ENCODE data around the gene PHF14. TPM values are rescaled to one million over a fixed set of nuclear protein-coding genes. Genes with fewer than 3 reads are reported as not detected.
A peak's percentile ranks its signal among the peaks of the same experiment; 100 is the strongest.

PHF14 gene
- total RNA-seq, 1 donor: 27.7 TPM

- no peak for DNase-seq (ENCODE audit: low read depth in 2 of 3, low spot score in 2 of 3)
Measured at GRCh38 chr7:11203224-11203623, 229.6 kb downstream of the PHF14 start.

DNA sequence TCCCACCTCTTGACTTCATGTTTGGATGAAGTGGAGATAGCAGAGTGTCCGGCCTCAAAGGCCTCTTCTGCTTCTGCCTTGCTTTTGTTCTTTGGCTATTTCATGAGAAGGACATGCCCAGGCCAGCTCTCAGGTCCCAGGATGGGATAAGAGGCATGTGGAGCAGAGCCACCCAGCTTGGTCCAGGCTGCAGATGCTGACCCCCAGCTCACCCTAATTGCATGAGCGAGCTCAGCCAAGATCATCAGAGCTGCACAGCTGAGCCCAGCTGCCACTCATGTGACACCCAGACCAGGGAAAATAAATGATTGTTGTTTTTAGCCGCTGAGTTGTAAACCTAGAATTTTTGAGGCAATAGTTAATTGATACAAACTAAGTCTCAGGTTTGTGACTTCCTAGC lies 230.0 kb downstream of the PHF14 start:
- no peak for DNase-seq (ENCODE audit: low read depth in 2 of 3, low spot score in 2 of 3)

DNA sequence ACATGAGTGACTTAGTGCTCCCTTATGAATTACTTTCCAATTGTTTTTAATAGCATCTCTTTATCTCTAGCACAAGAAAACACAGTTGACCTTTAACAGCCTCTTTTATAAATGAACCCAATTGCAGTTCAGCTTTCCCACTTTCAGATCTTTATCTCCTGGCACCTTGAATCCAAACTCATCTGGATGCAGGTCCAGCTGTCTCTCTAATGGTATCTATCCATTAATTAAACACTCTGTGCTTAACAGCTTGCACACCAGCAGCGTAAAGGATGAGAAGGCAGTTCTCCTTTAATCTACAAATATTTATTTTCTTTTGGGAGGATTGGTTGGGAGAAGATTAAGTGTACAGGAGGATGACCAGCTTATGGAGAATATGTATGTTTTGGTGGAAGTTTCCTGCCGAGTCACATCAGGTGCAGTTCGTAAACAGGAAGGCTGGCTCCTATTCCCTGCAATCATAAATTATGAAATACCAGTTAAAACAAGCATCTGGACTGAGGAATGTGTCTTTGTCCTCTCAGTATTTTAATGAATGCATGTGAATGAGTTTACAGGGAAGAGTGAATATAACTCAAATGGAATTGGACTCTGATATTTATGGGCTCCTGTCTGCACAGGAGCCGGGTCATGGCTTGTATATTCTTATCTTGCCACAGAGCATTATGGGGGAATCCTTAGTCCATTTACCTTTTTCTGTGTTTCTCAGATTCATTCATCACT lies 232.7 kb downstream of the PHF14 start:
- no peak for DNase-seq (ENCODE audit: low read depth in 2 of 3, low spot score in 2 of 3)

DNA sequence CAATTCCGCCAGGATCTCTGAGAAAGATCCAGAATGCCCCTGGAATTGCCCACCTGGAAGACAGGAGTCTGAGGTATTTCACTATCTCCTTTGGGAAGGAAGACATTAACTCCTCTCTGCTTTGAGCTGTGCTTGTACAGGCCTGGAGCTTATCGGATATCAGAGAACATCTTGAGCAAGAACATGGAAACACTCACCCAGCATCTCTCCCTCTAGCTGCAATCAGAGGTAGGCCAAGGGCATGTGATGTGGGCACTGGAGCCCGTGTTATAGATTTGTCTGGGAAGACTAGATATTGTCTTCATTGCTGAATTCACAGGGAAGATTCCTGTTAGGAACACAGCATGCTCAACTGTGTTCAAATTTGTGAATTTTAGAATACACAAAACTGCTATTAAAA lies 233.9 kb downstream of the PHF14 start:
- no peak for DNase-seq (ENCODE audit: low read depth in 2 of 3, low spot score in 2 of 3)

GRCh38 chr7:11208883-11209465 lies 235.3 kb downstream of the PHF14 start:
- DNase-seq (ENCODE audit: low read depth in 2 of 3, low spot score in 2 of 3): no peak

DNA sequence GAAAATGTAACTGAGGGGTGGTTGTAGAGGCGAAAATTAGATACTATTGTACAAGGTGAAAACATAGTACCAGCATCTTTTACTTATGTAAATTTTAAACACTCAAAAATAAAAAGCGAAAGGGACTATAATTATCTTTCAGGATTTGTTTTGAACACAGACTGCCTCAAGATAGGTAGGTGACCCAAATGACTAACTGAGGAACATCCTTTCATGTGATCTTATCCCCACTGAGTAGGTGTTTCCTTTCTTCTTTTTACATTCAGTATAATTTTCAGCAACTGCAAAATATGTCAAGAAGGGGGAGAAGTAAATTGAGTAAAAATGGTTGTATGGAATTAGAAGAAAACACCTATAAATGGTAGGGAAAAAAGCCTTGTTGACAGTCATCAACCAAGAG lies 236.7 kb downstream of the PHF14 start:
- no peak for DNase-seq (ENCODE audit: low read depth in 2 of 3, low spot score in 2 of 3)

DNA sequence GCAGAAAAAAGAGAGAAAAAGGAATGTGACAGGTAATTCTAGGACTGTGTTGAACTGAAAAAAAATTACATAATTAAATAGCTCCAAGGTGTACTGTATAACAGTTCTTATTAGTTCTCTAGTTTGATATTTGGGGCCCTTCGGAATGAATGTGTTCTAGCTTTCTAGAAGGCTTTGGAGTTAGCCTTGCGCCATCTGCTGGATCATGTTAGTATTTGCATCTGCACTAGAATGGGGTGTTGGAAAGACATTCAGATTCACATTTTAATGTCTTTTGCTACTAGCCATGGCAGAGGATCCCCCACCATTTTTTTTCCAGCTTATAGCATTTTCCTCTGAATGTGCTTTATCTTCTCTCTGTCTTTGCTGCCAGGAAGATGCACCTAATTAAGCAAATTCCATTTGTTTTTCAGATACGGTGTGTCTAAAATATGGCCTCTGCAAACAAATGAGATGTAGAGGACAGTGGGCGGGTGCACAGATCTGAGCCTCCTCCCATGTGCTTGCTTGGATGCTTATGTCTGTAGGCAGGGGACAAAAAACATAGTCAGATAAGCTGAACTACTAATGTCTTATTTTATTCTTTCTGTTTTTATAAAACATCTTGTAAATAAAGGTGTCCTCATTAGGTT lies 238.5 kb downstream of the PHF14 start:
- peak; percentile 17 to 88 (median 62) for DNase-seq (ENCODE audit: low read depth in 2 of 3, low spot score in 2 of 3)

DNA sequence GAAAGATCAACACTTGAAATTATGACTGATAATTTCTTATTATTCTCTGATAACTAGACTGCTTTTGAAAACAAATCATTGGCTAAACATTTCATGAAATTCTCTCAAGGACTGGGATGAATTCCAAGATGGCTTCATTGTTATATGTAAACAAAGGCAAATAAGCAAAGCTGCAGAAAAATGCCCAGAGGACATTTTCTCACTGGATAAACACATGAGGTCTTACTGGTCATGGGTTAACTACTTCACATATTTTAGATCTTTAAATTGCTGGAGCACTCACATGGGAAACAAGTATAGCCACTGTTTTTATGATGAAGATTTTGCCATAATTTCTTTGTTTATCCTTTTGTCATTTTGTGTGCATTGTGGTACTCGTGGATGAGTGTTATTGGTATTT lies 239.1 kb downstream of the PHF14 start:
- DNase-seq (ENCODE audit: low read depth in 2 of 3, low spot score in 2 of 3): no peak

- no peak for DNase-seq (ENCODE audit: low read depth in 2 of 3, low spot score in 2 of 3)
Measured at GRCh38 chr7:11213266-11213665, 239.6 kb downstream of the PHF14 start.

- no peak for DNase-seq (ENCODE audit: low read depth in 2 of 3, low spot score in 2 of 3)
Measured at GRCh38 chr7:11216276-11216675, 242.6 kb downstream of the PHF14 start.

DNA sequence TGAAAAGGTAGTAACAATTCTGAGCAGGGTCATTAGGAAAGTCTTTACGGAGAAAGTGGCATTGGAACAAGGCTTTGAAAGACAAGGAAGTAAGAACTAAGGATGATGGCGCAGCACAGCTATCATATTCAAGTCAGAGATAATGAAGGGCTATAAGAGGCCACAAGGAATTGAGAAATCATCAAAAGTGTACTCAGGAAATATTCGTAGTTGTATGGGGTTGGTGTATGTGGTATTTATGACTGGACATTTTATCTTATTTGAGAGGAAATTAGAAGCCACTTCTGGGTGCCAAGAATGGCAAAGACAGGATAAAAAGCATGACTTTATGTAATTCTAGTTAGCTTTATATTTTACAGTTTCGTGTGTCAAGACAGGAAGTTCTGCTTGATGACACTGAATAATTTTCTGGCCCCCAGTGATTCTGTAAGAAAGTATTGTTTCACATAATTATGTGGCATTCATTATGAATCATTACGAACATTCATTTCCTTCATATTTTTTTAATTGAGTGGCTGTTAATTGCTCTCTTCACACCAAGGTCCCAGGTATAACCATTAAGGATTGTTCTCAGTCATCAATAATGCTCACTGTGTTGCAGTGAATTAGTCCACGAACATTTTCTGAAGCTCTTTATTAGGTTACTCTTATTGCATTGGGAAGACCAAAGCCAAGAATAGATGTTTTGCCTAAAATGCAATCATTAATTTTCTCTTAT lies 244.3 kb downstream of the PHF14 start:
- no peak for DNase-seq (ENCODE audit: low read depth in 2 of 3, low spot score in 2 of 3)

Data from hematopoietic multipotent progenitor cell (in vitro differentiated cells).